Progenitor cell of endocrine pancreas (in vitro differentiated cells): ENCODE results near the gene MXRA5. TPM values are rescaled to one million over a fixed set of nuclear protein-coding genes. Genes with fewer than 3 reads are reported as not detected.
"Not testable (repeated sequence)": the region's sequence is repeated elsewhere in the genome, so short reads cannot be mapped to it uniquely, and the experiment has no call there.

ENCODE experiments used
- DNase-seq: peaks from one replicate; pipeline ENCODE4 v3.0.0; 2021; ENCODE audit warnings: low spot score; ENCODE audit not compliant: unreplicated experiment
- H3K27ac Mint-ChIP-seq: 2 replicates; pipeline ENCODE4 v1.8.0; 2021; ENCODE audit warnings: mild to moderate bottlenecking, moderate library complexity, mixed read lengths
- H3K27me3 Mint-ChIP-seq: 2 replicates; pipeline ENCODE4 v1.8.0; 2021; ENCODE audit warnings: mixed read lengths
- H3K36me3 Mint-ChIP-seq: 2 replicates; pipeline ENCODE4 v1.8.0; 2022; ENCODE audit warnings: mixed read lengths; ENCODE audit not compliant: insufficient read depth
- H3K4me1 Mint-ChIP-seq: 2 replicates; pipeline ENCODE4 v1.8.0; 2021; ENCODE audit warnings: low read depth, mixed read lengths
- H3K4me3 Mint-ChIP-seq: 2 replicates; pipeline ENCODE4 v1.8.0; 2021; ENCODE audit warnings: low read depth, mild to moderate bottlenecking, moderate library complexity, mixed read lengths
- H3K9me3 Mint-ChIP-seq: 2 replicates; pipeline ENCODE4 v1.8.0; 2021; ENCODE audit warnings: low read depth, mixed read lengths
- CTCF ChIP-seq: fragments of 200-600 bp; sonication (generic); IDR thresholded peaks from one replicate; pipeline ENCODE4 v1.5.0; 2021; ENCODE audit warnings: antibody characterized with exemption, mild to moderate bottlenecking; ENCODE audit not compliant: unreplicated experiment
- total RNA-seq: library from RNA; stranded (reverse); gene quantifications from 2 replicates; pipeline ENCODE4 v1.2.1, GENCODE V29; 2021

The MXRA5 gene
- total RNA-seq, 1 donor from 2014 or later, result 2.0 TPM

DNA sequence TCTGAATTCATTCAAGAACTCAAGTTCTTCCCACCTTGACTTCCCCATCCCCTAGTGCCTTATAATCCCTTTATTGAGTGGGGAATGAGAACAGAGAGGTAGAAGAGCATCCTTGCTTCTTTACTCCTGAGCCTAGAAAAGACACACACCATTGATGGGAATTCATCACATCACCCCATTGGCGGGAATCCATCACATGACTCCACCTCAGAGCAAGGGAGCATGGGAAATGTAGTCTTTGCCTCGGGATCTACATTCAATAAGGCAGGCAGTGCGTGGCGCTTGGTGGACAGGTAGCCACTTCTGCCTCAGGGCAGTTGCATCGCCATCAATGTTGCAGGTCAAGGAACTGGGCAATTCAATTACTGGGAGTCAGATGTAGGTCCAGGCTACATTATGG is 50.7 kb downstream of the MXRA5 start:
- DNase-seq, result no peak
- TF ChIP-seq CTCF, result no peak
- no peaks in the 10 kb centered on the region for H3K4me1 Mint-ChIP-seq
- H3K9me3 Mint-ChIP-seq, result peaks cover under 1% of the 10 kb centered on the region
- H3K27me3 Mint-ChIP-seq, result no peaks in the 10 kb centered on the region
- H3K27ac Mint-ChIP-seq, result no peak overlapping the region
- no peak overlapping the region for H3K4me3 Mint-ChIP-seq
- no peaks in the 10 kb centered on the region for H3K36me3 Mint-ChIP-seq

- no peaks in the 10 kb centered on the region for H3K36me3 Mint-ChIP-seq
- H3K9me3 Mint-ChIP-seq, result peaks cover 3% of the 10 kb centered on the region
- no peak for TF ChIP-seq CTCF
- no peak for DNase-seq
- H3K4me1 Mint-ChIP-seq, result no peaks in the 10 kb centered on the region
- no peaks in the 10 kb centered on the region for H3K27me3 Mint-ChIP-seq
- no peak overlapping the region for H3K4me3 Mint-ChIP-seq
- no peak overlapping the region for H3K27ac Mint-ChIP-seq
These were observed 53.2 kb downstream of the MXRA5 start for GRCh38 chrX:3293251-3293650.

GRCh38 chrX:3290561-3290960 is 55.9 kb downstream of the MXRA5 start:
- Mint-ChIP-seq H3K36me3 (no peaks in the 10 kb centered on the region), H3K4me1 (no peaks in the 10 kb centered on the region)
- DNase-seq, result no peak

DNA sequence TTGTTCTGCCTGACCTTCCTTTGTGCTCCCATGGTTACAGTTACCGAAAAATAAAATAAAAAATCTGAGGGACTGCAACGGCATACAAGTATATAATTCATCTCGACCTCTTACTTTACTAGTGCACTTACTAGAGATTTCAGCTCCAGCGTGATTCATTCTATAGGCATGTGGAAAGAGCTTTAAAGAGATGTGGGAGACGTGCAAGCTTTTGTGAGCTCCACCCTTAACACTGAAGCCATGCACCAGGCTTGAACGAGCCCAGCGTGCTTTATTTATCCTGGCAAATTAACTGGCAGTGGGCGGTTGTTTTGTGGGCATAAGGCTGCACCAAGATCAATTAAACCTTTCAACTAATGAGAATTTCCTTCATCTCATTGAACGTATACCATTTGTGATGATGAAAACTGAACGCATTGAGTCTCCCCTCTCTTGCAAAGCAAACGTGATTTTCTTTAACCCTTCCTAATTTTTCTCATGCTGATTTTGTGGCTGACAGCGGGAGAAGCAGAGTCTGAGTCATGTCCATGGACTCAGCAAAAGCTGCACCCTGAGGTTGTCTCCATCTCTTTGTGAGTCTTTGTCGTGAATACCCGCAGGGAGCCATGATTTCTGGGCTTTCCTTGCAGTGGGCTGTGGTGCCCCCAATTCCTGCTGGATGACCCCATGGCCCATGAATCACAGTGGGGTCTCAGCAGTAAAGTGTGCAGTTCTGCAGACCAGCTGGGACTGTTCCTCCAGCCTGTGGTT is 60.1 kb downstream of the MXRA5 start:
- no peak for DNase-seq
- H3K9me3 Mint-ChIP-seq, result peaks cover 3% of the 10 kb centered on the region
- no peaks in the 10 kb centered on the region for H3K4me1 Mint-ChIP-seq
- H3K4me3 Mint-ChIP-seq, result no peak overlapping the region
- peak overlapping the region; percentile 46 for H3K27ac Mint-ChIP-seq
- no peaks in the 10 kb centered on the region for H3K27me3 Mint-ChIP-seq
- no peak for TF ChIP-seq CTCF
- no peaks in the 10 kb centered on the region for H3K36me3 Mint-ChIP-seq

More at GRCh38 chrX:3290561-3290960, 55.9 kb downstream of the MXRA5 start:
- Mint-ChIP-seq H3K4me3 (no peak overlapping the region), H3K9me3 (peaks cover 3% of the 10 kb centered on the region), H3K27me3 (no peaks in the 10 kb centered on the region), H3K27ac (no peak overlapping the region)
- no peak for TF ChIP-seq CTCF

DNA sequence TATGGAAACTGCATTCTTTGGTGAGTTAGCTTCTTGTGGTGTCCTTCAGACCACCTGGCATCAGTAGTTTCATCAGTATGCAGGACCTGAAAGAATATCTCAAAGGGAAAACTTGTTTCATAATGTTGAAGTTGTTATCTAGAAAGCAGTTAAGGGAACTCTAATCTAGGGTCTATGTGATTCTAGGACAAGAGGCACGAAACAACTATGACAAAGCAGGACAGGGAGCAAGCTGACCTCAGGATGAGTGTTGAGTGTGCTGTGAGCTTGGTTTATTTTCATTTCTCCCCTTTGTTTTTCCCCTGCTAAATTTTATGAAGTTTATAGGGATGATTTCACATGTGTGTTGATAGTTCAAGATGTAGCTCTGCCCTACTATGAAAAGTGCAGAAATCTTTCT is 65.7 kb downstream of the MXRA5 start:
- Mint-ChIP-seq H3K4me3 (no peak overlapping the region), H3K4me1 (no peaks in the 10 kb centered on the region), H3K9me3 (peaks cover 17% of the 10 kb centered on the region), H3K36me3 (no peaks in the 10 kb centered on the region), H3K27me3 (no peaks in the 10 kb centered on the region), H3K27ac (no peak overlapping the region)
- DNase-seq, result no peak
- TF ChIP-seq CTCF, result no peak

GRCh38 chrX:3273668-3274067 is 72.8 kb downstream of the MXRA5 start:
- not testable (repeated sequence) for H3K36me3 Mint-ChIP-seq, H3K4me1 Mint-ChIP-seq, DNase-seq, H3K27me3 Mint-ChIP-seq, H3K27ac Mint-ChIP-seq, H3K4me3 Mint-ChIP-seq
- peaks cover 15% of the 10 kb centered on the region for H3K9me3 Mint-ChIP-seq
